ENCODE results near the gene THBS2. TPM values are rescaled to one million over a fixed set of nuclear protein-coding genes. Genes with fewer than 3 reads are reported as not detected.
"Not testable (repeated sequence)": the region's sequence is repeated elsewhere in the genome, so short reads cannot be mapped to it uniquely, and the experiment has no call there.

The THBS2 gene
- total RNA-seq, 1 donor from 2014 or later: 8.8 TPM

- intact Hi-C loops (cut with DNase I): no loop called here
Measured at GRCh38 chr6:169271877-169272216, 18.2 kb upstream of the THBS2 start.

GRCh38 chr6:169271158-169271876, 17.7 kb upstream of the THBS2 start:
- DNase-seq: no peak
- Histone ChIP-seq H3K36me3 (no peaks in the 10 kb centered on the region), H3K27ac (no peak overlapping the region), H3K27me3 (ENCODE audit: low read depth) (no peaks in the 10 kb centered on the region), H3K4me1 (peaks cover 12% of the 10 kb centered on the region), H3K4me3 (no peak overlapping the region), H3K9me3 (no peaks in the 10 kb centered on the region)
- ATAC-seq: no peak
- intact Hi-C loops (cut with DNase I): no loop called here
- TF ChIP-seq CTCF (IDR thresholded peaks at IDR 0.05): no peak

More at GRCh38 chr6:169271877-169272216, 18.2 kb upstream of the THBS2 start:
- no peak for TF ChIP-seq CTCF (IDR thresholded peaks at IDR 0.05)
- H3K4me3 ChIP-seq: no peak overlapping the region
- no peaks in the 10 kb centered on the region for H3K9me3 ChIP-seq
- H3K27me3 ChIP-seq (ENCODE audit: low read depth): no peaks in the 10 kb centered on the region
- peaks cover 12% of the 10 kb centered on the region for H3K4me1 ChIP-seq
- H3K36me3 ChIP-seq: no peaks in the 10 kb centered on the region
- H3K27ac ChIP-seq: no peak overlapping the region
- no peak for DNase-seq
- ATAC-seq: no peak

- H3K9me3 ChIP-seq; H3K4me3 ChIP-seq; intact Hi-C loops (cut with DNase I); DNase-seq; H3K27ac ChIP-seq; ATAC-seq; H3K27me3 ChIP-seq (ENCODE audit: low read depth); H3K36me3 ChIP-seq: not testable (repeated sequence)
- H3K4me1 ChIP-seq: peaks cover 12% of the 10 kb centered on the region
Measured at GRCh38 chr6:169270077-169270380, 16.4 kb upstream of the THBS2 start.

- DNase-seq: no peak
- peak; percentile 53 to 56 for ATAC-seq
Measured at GRCh38 chr6:169269180-169270076, 15.8 kb upstream of the THBS2 start.

GRCh38 chr6:169268276-169268675, 14.6 kb upstream of the THBS2 start:
- Histone ChIP-seq H3K4me3 (no peak overlapping the region), H3K4me1 (peaks cover 12% of the 10 kb centered on the region), H3K9me3 (no peaks in the 10 kb centered on the region), H3K27me3 (ENCODE audit: low read depth) (no peaks in the 10 kb centered on the region), H3K36me3 (no peaks in the 10 kb centered on the region), H3K27ac (no peak overlapping the region)
- TF ChIP-seq CTCF (IDR thresholded peaks at IDR 0.05): no peak
- ATAC-seq (no peak), DNase-seq (no peak)
- intact Hi-C loops (cut with DNase I): no loop called here

More at GRCh38 chr6:169269180-169270076, 15.8 kb upstream of the THBS2 start:
- H3K27me3 ChIP-seq (ENCODE audit: low read depth): no peaks in the 10 kb centered on the region
- H3K27ac ChIP-seq: no peak overlapping the region
- intact Hi-C loops (cut with DNase I): no loop called here
- no peak overlapping the region for H3K4me3 ChIP-seq
- no peaks in the 10 kb centered on the region for H3K36me3 ChIP-seq
- H3K4me1 ChIP-seq: peaks cover 12% of the 10 kb centered on the region
- no peak for TF ChIP-seq CTCF (IDR thresholded peaks at IDR 0.05)
- no peaks in the 10 kb centered on the region for H3K9me3 ChIP-seq

All from lower lobe of right lung (tissue), 2 donors.